Endodermal cell (in vitro differentiated cells): ENCODE measurements around the gene SUDS3. TPM values are rescaled to one million over a fixed set of nuclear protein-coding genes. Genes with fewer than 3 reads are reported as not detected.
A peak's percentile ranks its signal among the peaks of the same experiment; 100 is the strongest.

Experiments
- DNase-seq: peaks from one replicate; pipeline ENCODE4 v3.0.0-alpha.2; 2017
- H3K27ac ChIP-seq: 2 replicates; pipeline ENCODE4 v1.5.1; 2013; ENCODE audit warnings: mild to moderate bottlenecking, low read depth, low read length, moderate library complexity
- H3K27me3 ChIP-seq: 2 replicates; pipeline ENCODE4 v1.6.1; 2013; ENCODE audit warnings: mild to moderate bottlenecking, low read length, moderate library complexity; ENCODE audit not compliant: insufficient read depth, control insufficient read depth, poor library complexity, severe bottlenecking
- H3K36me3 ChIP-seq: 2 replicates; pipeline ENCODE4 v1.7.0; 2013; ENCODE audit warnings: mild to moderate bottlenecking, low read length, moderate library complexity; ENCODE audit not compliant: control insufficient read depth, insufficient read depth
- H3K4me1 ChIP-seq: one replicate; pipeline ENCODE4 v1.7.0; 2013; ENCODE audit warnings: low read length; ENCODE audit not compliant: control insufficient read depth, insufficient read depth
- H3K4me3 ChIP-seq: 2 replicates; pipeline ENCODE4 v1.5.1; 2013; ENCODE audit warnings: mild to moderate bottlenecking, low read length, moderate library complexity
- H3K9ac ChIP-seq: 2 replicates; pipeline ENCODE4 v1.6.1; 2013; ENCODE audit warnings: mild to moderate bottlenecking, low read length, moderate library complexity; ENCODE audit not compliant: poor library complexity, severe bottlenecking; ENCODE audit errors: extremely low read depth
- H3K9me3 ChIP-seq: 2 replicates; pipeline ENCODE4 v1.6.1; 2013; ENCODE audit warnings: mild to moderate bottlenecking, low read length, moderate library complexity; ENCODE audit not compliant: control insufficient read depth
- H3K27ac Mint-ChIP-seq: 2 replicates; pipeline ENCODE4 v1.8.0; 2020; ENCODE audit warnings: mixed read lengths
- H3K27me3 Mint-ChIP-seq: 2 replicates; pipeline ENCODE4 v1.8.0; 2021; ENCODE audit warnings: mild to moderate bottlenecking, mixed read lengths; ENCODE audit not compliant: insufficient read depth
- H3K36me3 Mint-ChIP-seq: 2 replicates; pipeline ENCODE4 v1.8.0; 2020; ENCODE audit warnings: low read depth, mixed read lengths
- H3K4me1 Mint-ChIP-seq: 2 replicates; pipeline ENCODE4 v1.8.0; 2020; ENCODE audit warnings: mixed read lengths
- H3K4me3 Mint-ChIP-seq: 2 replicates; pipeline ENCODE4 v1.8.0; 2020; ENCODE audit warnings: mild to moderate bottlenecking, moderate library complexity, mixed read lengths
- H3K9me3 Mint-ChIP-seq: 2 replicates; pipeline ENCODE4 v1.8.0; 2020; ENCODE audit warnings: mild to moderate bottlenecking, mixed read lengths
- WGBS, 2 experiments: methylation state at CpG; one replicate each; pipeline versions ENCODE4 v1.1.5 to v1.1.7; 2013; ENCODE audit warnings: missing lambda C conversion rate in 2 of 2, mixed read lengths in 1 of 2; ENCODE audit not compliant: insufficient coverage in 1 of 2, insufficient read length in 1 of 2; 5-methylcytosine and 5-hydroxymethylcytosine counted together
- long read RNA-seq, 4 experiments: library from polyadenylated mRNA in 2 of 4; library from RNA in 1 of 4; library from capped mRNA in 1 of 4; stranded (forward) in 3 of 4; unstranded in 1 of 4; transcript quantifications; one replicate each; pipeline ENCODE4 v2.0.0, GENCODE V29; 2020 to 2021; ENCODE audit warnings: inconsistent platforms in 1 of 4
- polyA plus RNA-seq, 2 experiments: library from polyadenylated mRNA; stranded (reverse); fragments of 50-300 nt; gene quantifications; one replicate each; pipeline ENCODE4 v1.2.3, GENCODE V29; 2013
- total RNA-seq, 2 donors: library from RNA; stranded (reverse); fragmentation: NEBNext Ultra II Directional in 1 of 2; extraction: Animal tissue kit (Norgen Biotek cat#: 25700) in 1 of 2; gene quantifications; 2 replicates in 1 of 2; 3 replicates in 1 of 2; pipeline ENCODE4 v1.2.1, GENCODE V29; 2021
- TF ChIP-seq, protein P1 (sequence below): fragments of 200-600 bp; sonication (generic); conservative IDR thresholded peaks from 2 replicates; pipeline ENCODE4 v1.5.0; 2021; ENCODE audit warnings: antibody characterized with exemption, mild to moderate bottlenecking

Gene SUDS3, protein sequence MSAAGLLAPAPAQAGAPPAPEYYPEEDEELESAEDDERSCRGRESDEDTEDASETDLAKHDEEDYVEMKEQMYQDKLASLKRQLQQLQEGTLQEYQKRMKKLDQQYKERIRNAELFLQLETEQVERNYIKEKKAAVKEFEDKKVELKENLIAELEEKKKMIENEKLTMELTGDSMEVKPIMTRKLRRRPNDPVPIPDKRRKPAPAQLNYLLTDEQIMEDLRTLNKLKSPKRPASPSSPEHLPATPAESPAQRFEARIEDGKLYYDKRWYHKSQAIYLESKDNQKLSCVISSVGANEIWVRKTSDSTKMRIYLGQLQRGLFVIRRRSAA
- total RNA-seq: 10 to 100 TPM; 51.4 to 57.9 TPM
- polyA plus RNA-seq (2013, experiment 1 of 2): 29.2 TPM
- polyA plus RNA-seq (2013, experiment 2 of 2): 27.8 TPM
- long read RNA-seq, experiment 1, partial matches to known transcripts: 2 of 16 reads
- long read RNA-seq, experiment 1, other reads (novel, unspliced or antisense): 14 of 16 reads
- long read RNA-seq, experiment 2, full-length matches to known transcripts: 173 of 217 reads
- long read RNA-seq, experiment 2, partial matches to known transcripts: 9 of 217 reads
- long read RNA-seq, experiment 2, other reads (novel, unspliced or antisense): 35 of 217 reads
- long read RNA-seq, experiment 3, full-length matches to known transcripts: 200 of 227 reads
- long read RNA-seq, experiment 3, partial matches to known transcripts: 11 of 227 reads
- long read RNA-seq, experiment 3, other reads (novel, unspliced or antisense): 16 of 227 reads
- long read RNA-seq, experiment 4: 0 reads

DNA sequence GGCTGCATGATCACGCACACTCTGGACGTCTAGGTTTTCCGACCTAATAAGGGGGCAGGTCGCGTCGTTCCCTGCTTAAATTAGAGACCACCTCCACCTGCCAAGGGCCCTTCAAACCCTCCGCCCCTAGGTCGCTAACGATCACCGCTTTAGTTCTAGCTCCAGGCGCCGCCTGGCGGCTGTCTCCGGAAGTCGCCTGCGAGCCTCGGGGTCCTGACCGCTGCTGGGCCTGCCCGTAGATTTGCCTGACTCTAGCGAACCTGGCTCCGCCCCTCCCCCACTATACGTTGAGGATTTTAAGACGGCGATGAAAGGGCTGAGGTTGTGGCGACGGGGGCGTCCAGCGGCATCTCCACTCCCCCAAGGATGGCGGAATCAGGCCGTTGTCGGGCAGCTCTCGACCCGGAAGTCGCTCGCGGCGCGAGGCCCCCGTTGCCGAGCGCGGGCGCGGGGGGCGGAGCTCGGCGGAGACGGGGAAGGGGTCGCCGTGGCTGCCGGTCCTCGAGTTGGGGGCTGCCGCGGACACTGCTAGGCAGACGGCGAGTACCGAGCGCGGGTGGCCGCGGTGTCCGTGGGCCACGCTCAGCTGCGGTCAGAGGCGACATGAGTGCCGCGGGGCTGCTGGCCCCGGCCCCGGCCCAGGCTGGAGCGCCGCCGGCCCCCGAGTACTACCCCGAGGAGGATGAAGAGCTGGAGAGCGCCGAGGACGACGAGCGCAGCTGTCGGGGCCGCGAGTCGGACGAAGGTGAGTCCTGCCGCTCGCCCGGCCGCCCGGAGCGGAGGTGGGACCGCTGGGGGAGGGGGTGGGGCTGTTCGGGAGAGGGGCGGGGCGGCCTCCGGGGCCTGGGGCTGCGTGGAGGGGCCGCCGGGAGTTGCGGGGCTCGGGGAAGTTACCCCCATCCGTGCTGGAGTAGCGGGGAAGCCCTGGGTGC lies at the start of gene SUDS3:
SUDS3 (plus strand) TSS at position 467 of the 932 bp plus-strand sequence; CDS start at position 604, 137 bp downstream.
- Histone ChIP-seq H3K4me1 (peaks cover 4% of the 10 kb centered on the region), H3K27me3 (no peaks in the 10 kb centered on the region), H3K36me3 (peaks cover 16% of the 10 kb centered on the region), H3K9me3 (no peaks in the 10 kb centered on the region), H3K9ac (peak within 1 kb of the TSS; percentile 90), H3K27ac (peak within 1 kb of the TSS; percentile 99), H3K4me3 (peak within 1 kb of the TSS; percentile 98)
- H3K4me3 Mint-ChIP-seq: peak within 1 kb of the TSS; percentile 85
- peaks cover 16% of the 10 kb centered on the region for H3K36me3 Mint-ChIP-seq
- DNase-seq: peak; percentile 99
- TF ChIP-seq, protein P1, sequence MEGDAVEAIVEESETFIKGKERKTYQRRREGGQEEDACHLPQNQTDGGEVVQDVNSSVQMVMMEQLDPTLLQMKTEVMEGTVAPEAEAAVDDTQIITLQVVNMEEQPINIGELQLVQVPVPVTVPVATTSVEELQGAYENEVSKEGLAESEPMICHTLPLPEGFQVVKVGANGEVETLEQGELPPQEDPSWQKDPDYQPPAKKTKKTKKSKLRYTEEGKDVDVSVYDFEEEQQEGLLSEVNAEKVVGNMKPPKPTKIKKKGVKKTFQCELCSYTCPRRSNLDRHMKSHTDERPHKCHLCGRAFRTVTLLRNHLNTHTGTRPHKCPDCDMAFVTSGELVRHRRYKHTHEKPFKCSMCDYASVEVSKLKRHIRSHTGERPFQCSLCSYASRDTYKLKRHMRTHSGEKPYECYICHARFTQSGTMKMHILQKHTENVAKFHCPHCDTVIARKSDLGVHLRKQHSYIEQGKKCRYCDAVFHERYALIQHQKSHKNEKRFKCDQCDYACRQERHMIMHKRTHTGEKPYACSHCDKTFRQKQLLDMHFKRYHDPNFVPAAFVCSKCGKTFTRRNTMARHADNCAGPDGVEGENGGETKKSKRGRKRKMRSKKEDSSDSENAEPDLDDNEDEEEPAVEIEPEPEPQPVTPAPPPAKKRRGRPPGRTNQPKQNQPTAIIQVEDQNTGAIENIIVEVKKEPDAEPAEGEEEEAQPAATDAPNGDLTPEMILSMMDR: peak; percentile 96
- H3K4me1 Mint-ChIP-seq: peaks cover 30% of the 10 kb centered on the region
- peak within 1 kb of the TSS; percentile 99 for H3K27ac Mint-ChIP-seq
- H3K9me3 Mint-ChIP-seq: no peaks in the 10 kb centered on the region
- H3K27me3 Mint-ChIP-seq: no peaks in the 10 kb centered on the region
- WGBS, 2 experiments: 0 to 1% methylated on average over 25 to 101 of the region's 102 CpGs

DNA sequence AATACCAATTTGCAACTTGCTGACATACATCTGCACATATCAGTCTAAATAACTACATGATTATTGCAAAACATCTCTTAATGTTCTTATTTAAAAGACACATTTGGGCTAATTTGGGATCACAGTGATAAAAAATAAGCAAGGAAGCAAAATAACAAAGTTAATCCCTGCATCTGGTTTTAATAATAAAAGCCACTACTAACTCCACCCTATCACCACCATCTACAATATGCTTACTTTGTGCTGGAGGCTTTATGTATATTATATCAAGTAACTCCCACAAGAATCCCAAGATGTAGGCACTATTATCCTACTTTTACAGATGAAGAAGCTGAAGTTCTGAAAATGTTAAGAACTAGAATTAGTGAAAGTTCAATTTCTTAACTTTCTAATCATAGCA lies 49.4 kb upstream of the SUDS3 start:
- Mint-ChIP-seq H3K4me3 (no peak overlapping the region), H3K36me3 (peaks cover 2% of the 10 kb centered on the region), H3K4me1 (no peaks in the 10 kb centered on the region), H3K9me3 (no peaks in the 10 kb centered on the region), H3K27ac (no peak overlapping the region), H3K27me3 (no peaks in the 10 kb centered on the region)
- Histone ChIP-seq H3K27ac (no peak overlapping the region), H3K4me3 (no peak overlapping the region), H3K36me3 (no peaks in the 10 kb centered on the region), H3K9ac (no peak overlapping the region), H3K4me1 (no peaks in the 10 kb centered on the region), H3K9me3 (no peaks in the 10 kb centered on the region), H3K27me3 (no peaks in the 10 kb centered on the region)
- TF ChIP-seq, protein P1: no peak
- no peak for DNase-seq

DNA sequence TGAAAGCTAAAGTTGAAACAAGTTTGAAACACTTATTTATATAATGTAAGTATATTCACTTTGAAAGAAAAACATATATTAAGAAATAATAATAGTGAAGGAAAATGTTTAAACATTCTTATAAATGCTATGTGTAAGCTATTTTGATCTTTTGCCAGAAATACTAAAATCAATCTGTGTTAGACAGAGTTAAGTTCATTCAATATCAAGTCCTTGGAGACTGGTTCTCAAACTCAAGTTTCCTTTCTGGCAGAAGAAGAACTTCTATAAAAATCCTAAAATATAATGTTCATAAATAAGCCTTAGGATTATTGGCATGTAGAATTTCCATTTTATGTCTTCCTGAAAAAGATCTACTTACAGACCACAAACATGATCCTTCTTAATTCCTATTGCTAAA lies 49.0 kb upstream of the SUDS3 start:
- no peak for DNase-seq
- Mint-ChIP-seq H3K36me3 (peaks cover 2% of the 10 kb centered on the region), H3K4me1 (no peaks in the 10 kb centered on the region), H3K27ac (no peak overlapping the region), H3K4me3 (no peak overlapping the region), H3K27me3 (no peaks in the 10 kb centered on the region), H3K9me3 (no peaks in the 10 kb centered on the region)
- Histone ChIP-seq H3K9ac (no peak overlapping the region), H3K27me3 (no peaks in the 10 kb centered on the region), H3K4me1 (no peaks in the 10 kb centered on the region), H3K4me3 (no peak overlapping the region), H3K36me3 (no peaks in the 10 kb centered on the region), H3K27ac (no peak overlapping the region), H3K9me3 (no peaks in the 10 kb centered on the region)
- TF ChIP-seq, protein P1: no peak
